GM21423 (cell line): ENCODE results near the gene CNTNAP4.

Source experiments
- ATAC-seq: cut with Tn5 transposase; IDR thresholded peaks from one replicate; pipeline ENCODE4 v1.9.1; 2021; ENCODE audit warnings: mild to moderate bottlenecking, moderate library complexity; ENCODE audit not compliant: unreplicated experiment

The CNTNAP4 gene

GRCh38 chr16:76303637-76304314 lies 26.6 kb downstream of the CNTNAP4 start:
- no peak for ATAC-seq

- no peak for ATAC-seq
Measured at GRCh38 chr16:76309639-76310335, 32.6 kb downstream of the CNTNAP4 start.

- no peak for ATAC-seq
Measured at GRCh38 chr16:76311260-76311659, 34.1 kb downstream of the CNTNAP4 start.

- ATAC-seq: no peak
Measured at GRCh38 chr16:76318565-76318964, 41.4 kb downstream of the CNTNAP4 start.

- no peak for ATAC-seq
Measured at GRCh38 chr16:76329106-76329505, 51.9 kb downstream of the CNTNAP4 start.

GRCh38 chr16:76335180-76335974 lies 58.2 kb downstream of the CNTNAP4 start:
- ATAC-seq: no peak

- ATAC-seq: no peak
Measured at GRCh38 chr16:76336112-76336511, 58.9 kb downstream of the CNTNAP4 start.

- no peak for ATAC-seq
Measured at GRCh38 chr16:76338472-76338871, 61.3 kb downstream of the CNTNAP4 start.

GRCh38 chr16:76343769-76344168 lies 66.6 kb downstream of the CNTNAP4 start:
- ATAC-seq: no peak

- ATAC-seq: no peak
Measured at GRCh38 chr16:76345163-76345661, 68.0 kb downstream of the CNTNAP4 start.

- ATAC-seq: no peak
Measured at GRCh38 chr16:76346210-76346609, 69.0 kb downstream of the CNTNAP4 start.

- ATAC-seq: no peak
Measured at GRCh38 chr16:76351441-76351840, 74.2 kb downstream of the CNTNAP4 start.

GRCh38 chr16:76360404-76360803 lies 83.2 kb downstream of the CNTNAP4 start:
- ATAC-seq: no peak

GRCh38 chr16:76370344-76370743 lies 93.1 kb downstream of the CNTNAP4 start:
- ATAC-seq: no peak

- ATAC-seq: no peak
Measured at GRCh38 chr16:76371441-76371840, 94.2 kb downstream of the CNTNAP4 start.

- ATAC-seq: no peak
Measured at GRCh38 chr16:76373998-76374397, 96.8 kb downstream of the CNTNAP4 start.

- no peak for ATAC-seq
Measured at GRCh38 chr16:76376988-76377387, 99.8 kb downstream of the CNTNAP4 start.

- no peak for ATAC-seq
Measured at GRCh38 chr16:76378020-76378419, 100.8 kb downstream of the CNTNAP4 start.

GRCh38 chr16:76381096-76381495 lies 103.9 kb downstream of the CNTNAP4 start:
- no peak for ATAC-seq

- ATAC-seq: no peak
Measured at GRCh38 chr16:76385601-76386230, 108.5 kb downstream of the CNTNAP4 start.

- no peak for ATAC-seq
Measured at GRCh38 chr16:76386784-76387183, 109.6 kb downstream of the CNTNAP4 start.
